Middle frontal gyrus (tissue), 1 donor: Measurements from ENCODE around the gene LMO2.
"Not testable (repeated sequence)": the region's sequence is repeated elsewhere in the genome, so short reads cannot be mapped to it uniquely, and the experiment has no call there.

Experiments
- DNase-seq: peaks from one replicate; pipeline ENCODE4 v3.0.0-alpha.2; 2015; ENCODE audit warnings: low spot score; ENCODE audit errors: extremely low spot score

The LMO2 gene

GRCh38 chr11:33891714-33892327 lies at the start of gene LMO2:
LMO2 (minus strand) TSS chr11:33892076; CDS start chr11:33869716, 22,360 bp downstream.
- DNase-seq, result no peak

DNA sequence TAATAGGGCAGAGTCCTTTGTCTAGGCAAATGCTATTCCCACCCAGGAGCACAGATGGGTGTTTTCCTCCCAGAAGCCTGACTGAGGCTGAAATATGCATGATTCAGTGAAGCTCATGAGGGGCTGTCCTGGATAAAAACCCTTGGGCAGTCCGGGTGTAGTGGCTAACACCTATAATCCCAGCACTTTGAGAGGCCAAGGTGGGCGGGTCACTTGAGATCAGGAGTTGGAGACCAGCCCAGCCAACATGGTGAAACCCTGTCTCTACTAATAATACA lies 48.6 kb upstream of the LMO2 start:
- no peak for DNase-seq

GRCh38 chr11:33936725-33937604 lies 45.1 kb upstream of the LMO2 start:
- DNase-seq, result no peak

DNA sequence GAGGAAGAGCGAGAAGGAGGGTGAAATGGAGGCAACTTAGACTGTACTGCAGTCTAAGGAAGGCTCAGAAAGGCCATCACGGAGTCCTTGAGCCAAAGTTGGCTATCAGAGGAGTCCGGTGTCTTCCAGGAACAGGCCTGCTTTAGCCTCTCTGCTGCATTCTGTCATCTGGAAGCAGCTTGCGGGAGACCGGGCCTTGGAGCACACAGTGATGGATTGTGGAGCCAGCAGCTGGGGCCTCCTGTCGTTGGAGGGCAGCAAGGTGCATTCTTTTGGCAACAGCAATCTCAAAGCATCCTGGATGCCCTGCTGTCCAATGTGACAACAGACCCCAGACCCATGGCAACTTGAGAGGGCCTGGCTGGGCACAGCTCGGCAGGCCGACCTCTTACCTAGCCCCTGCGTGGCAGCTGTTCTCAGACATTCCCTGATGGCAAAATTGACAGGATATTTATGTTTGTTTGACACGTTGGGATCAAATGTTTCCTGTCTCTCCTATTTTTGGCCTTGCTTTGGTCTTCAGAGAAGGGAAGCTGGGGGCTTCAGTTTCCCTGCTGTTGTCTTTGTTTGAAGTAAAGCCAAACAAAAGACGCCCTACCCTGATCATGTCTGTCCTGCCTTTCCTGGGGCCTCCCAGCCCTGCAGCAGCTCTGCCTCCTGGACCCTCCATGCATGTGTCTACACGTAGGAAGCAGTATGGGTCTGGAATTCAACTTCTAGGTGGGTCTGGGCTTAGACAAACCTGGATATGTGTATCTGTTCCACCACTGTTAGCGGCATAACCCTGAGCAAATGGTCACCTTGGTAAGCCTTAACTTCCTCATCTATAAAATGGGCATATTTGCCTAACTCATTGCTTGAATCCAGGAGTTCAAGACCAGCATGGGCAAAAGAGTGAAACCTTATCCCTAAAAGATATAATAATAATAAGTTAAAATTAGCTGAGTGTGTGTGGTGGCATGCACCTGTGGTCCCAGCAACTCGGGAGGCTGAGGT lies 43.9 kb upstream of the LMO2 start:
- no peak for DNase-seq

GRCh38 chr11:33935005-33935404 lies 43.1 kb upstream of the LMO2 start:
- no peak for DNase-seq

DNA sequence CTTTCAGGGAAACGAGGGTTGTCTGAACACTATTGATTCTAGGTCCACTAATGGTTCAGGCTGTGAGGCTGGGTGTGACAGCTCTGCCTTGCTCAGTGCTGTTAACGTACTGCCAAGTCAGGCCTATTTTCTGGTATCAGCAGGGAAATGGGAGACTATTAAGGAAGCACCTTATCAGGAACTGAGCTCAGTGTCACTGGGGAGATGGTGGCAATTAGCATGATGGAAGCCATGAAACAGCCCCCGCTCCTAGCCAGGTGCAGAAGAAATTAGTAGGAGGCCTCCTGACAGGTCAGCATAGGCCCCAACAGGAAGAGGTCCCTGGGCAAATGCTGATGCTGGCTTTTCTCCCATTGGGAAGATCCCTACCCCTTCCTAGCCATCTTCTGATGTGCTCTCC lies 42.6 kb upstream of the LMO2 start:
- no peak for DNase-seq

DNA sequence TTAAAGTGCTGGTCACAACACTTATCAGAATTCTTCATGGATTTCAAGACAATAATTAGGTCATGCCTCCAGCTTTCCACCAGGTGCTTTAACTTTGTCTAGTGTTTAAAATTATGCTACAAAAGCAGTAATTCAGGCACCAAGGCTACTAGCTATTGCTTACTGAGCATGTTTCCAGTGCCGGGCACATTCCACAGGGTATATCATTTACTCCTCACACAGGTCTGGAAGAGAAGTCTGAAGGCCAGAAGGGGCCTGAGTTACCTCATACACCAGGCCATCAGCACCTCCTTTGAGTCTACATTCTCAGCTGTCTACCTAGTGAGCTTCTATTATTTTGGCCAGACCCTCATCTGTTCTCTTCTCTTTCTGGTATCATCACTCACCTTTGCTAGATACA lies 41.7 kb upstream of the LMO2 start:
- no peak for DNase-seq

GRCh38 chr11:33932721-33933120 lies 40.8 kb upstream of the LMO2 start:
- no peak for DNase-seq

GRCh38 chr11:33931739-33932366 lies 40.0 kb upstream of the LMO2 start:
- not testable (repeated sequence) for DNase-seq

- DNase-seq, result no peak
Observed at GRCh38 chr11:33931067-33931466, 39.2 kb upstream of the LMO2 start.

DNA sequence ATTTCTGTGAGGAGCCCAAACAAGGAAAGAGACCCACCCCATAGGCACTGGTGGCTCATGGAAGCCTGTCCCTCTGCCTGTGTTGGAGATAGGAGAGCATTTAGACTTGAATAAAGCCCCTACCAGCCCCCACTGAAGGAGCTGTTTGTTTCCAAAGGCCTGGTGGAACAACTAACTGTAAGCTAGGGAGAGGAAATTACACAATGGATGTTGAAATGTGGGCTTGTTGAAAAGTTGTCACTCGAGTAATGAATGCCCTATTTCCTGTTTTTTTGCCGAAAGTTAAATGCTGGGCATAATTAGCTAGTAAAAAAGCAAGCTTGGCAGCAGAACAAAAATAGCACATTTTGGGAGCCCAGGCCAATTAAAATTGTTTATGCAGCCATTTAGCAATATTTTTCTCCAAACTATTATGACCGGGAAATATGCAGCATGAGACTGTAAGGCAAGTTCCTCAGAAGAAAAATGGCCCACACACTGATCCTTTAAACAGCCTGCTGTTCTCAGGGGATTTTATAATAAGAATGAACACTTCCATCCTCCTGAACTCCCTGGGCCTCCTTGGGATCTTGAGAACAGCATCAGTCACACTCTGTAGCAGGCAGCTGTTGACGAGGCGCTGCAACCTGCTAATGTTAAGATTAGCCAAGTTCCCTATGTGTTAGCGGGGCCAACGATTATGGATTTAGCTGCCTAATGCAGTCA lies 38.6 kb upstream of the LMO2 start:
- no peak for DNase-seq

GRCh38 chr11:33928564-33928963 lies 36.7 kb upstream of the LMO2 start:
- DNase-seq, result no peak

DNA sequence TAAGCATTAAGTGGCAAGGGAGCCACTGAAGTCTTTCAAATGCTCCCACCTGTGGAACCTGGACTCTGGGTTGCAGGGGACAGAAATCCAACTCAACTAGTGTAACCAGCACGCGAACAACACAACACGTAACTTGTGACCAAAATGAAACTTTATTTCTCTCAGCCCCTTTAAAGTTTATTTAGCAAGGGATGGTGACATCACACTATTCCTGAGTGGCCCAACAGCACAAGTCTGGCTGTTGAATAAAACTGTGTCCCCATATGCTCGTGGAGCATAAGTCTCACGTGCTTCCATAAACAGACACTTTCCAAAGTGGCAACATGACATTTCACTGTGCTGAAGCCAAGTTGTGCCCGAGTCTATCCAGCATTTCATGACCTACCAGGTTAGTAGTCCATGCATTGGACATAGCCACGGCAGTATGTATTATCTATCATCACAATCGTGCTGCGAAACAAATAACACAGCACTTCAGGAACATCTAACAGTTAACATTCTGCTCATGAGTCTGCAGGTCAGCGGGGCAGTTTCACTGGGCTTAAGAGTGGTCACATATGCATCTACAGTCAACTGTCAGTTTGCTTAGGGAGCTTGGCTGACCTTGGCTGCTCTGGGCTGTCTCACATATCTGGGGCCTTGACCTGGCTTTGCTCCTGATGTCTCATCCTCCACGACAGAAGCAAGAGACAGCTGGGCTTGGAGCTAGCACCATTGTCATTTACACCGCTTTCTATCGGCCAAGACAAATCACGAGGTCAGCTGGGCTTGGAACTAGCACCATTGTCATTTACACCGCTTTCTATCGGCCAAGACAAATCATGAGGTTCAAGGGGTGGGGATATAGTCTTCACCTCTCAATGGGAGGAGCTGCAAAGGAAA lies 35.0 kb upstream of the LMO2 start:
- no peak for DNase-seq

GRCh38 chr11:33924341-33924740 lies 32.5 kb upstream of the LMO2 start:
- no peak for DNase-seq

DNA sequence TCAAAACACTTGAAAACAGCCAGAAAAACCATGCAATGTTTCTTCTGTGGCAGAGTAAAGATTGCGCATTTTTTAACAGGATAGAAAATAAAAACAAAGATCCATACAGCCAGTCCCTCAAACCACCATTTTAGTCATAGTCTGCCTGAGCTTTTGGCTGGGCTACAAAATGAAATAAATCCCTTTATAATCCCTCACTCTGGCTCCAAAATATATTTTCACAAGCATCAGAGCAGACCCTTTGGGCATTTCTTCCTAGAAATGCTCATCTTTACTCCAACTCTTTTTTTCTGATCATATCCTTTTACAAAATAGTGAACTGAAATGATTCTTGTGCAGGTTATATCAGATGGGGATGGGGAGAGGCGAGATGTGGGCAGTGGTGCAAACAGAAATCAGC lies 31.8 kb upstream of the LMO2 start:
- no peak for DNase-seq

- DNase-seq, result no peak
Observed at GRCh38 chr11:33920838-33921613, 29.1 kb upstream of the LMO2 start.

GRCh38 chr11:33919645-33920044 lies 27.8 kb upstream of the LMO2 start:
- DNase-seq, result no peak

GRCh38 chr11:33917402-33917801 lies 25.5 kb upstream of the LMO2 start:
- DNase-seq, result not testable (repeated sequence)

- DNase-seq, result no peak
Observed at GRCh38 chr11:33916736-33917135, 24.9 kb upstream of the LMO2 start.
